Activated CD4-positive, alpha-beta T cell treated with anti-CD3 and anti-CD28 coated beads, Interleukin-10, Interleukin-2, amounts not matched to agents 100 ng/mL and 50 ng/mL, durations not matched to agents 16 hours and 8 hours (primary cell): Measurements from ENCODE around the gene SLC12A9.
"Not testable (repeated sequence)": the region's sequence is repeated elsewhere in the genome, so short reads cannot be mapped to it uniquely, and the experiment has no call there.

ENCODE experiments used
- DNase-seq: peaks from one replicate; pipeline ENCODE4 v3.0.0-alpha.2; 2020

SLC12A9 gene

DNA sequence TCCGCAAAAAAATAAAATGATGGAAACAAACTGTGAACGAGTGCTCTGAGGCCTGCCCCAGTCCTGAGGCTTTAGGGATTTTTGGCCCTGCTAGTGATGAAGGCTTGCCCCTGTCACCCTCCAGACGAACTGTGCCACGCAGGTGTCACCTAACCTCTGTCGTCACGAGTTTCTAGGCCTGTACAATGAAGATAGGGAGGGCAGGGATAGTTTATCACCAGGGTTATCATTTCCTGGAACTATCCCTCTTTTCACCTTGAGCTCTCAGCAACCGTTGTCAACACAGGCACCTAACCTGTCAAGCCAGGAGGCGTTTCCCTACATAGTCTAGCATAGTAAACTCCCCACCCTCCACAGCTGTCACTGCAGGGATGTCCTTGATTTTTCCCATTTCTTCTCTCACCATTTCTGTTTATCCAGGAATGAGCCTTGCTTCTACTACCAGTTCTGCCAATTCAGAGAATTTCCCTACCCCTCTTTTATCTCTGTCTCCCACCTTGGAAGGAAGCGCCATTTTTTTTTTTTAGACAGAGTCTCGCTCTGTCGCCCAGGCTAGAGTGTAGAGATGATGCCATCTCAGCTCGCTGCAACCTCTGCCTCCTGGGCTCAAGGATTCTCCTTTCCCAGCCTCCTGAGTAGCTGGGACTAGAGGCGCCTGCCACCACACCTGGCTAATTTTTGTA is 45.4 kb downstream of the SLC12A9 start:
- DNase-seq: no peak

DNA sequence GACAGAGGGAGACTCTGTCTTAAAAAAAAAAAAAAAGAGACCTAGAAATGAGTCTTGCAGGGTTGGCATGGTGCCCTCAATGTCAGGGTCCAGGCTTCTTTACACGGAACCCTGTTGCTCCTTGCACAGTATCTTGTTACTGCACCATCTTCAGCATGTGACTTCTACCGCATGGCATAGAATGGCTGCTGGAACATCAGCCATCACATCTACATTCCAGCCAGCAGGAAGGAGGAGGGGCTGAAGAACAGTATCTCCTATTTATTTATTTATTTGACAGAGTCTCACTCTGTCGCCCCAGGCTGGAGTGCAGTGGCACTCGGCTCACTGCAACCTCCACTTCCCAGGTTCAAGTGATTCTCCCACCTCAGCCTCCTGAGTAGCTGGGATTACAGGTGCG is 46.9 kb downstream of the SLC12A9 start:
- no peak for DNase-seq

GRCh38 chr7:100900978-100901377 is 48.5 kb downstream of the SLC12A9 start:
- DNase-seq: no peak

DNA sequence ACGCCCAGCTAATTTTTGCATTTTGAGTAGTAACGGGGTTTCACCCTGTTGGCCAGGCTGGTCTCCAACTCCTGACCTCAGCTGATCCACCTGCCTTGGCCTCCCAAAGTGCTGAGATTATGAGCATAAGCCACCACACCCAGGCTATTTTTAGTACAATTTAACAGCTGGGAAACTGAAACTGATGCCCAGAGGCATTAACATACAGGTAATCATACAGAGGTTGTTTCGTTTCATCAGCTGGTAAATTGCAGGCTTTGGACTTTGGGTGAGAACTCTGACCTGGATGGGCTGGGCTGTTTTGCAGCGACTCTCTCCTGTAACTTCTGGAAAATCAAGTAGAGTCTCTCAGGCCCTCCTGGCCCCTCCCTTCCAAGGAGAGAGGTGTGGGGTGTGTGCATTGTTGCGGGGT is 49.4 kb downstream of the SLC12A9 start:
- no peak for DNase-seq

DNA sequence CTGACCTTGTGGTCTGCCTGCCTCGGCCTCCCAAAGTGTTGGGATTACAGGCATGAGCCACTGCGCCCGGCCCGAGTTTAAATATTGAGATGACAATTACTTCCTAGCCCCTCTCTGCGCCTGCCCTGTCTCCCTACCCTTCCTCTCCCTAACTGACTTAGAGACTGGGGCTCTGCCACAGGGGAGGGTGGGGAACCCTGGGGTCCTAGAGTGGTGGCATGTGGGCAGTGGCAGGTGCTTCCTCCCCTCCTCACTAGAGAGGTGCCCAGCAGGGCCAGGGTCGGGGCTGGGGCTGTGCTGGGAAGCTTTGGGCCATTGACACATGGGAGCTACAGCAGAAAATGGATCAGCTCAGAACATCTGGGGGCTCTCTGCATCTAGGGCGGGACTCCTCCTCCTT is 50.1 kb downstream of the SLC12A9 start:
- no peak for DNase-seq

GRCh38 chr7:100908512-100908911 is 56.0 kb downstream of the SLC12A9 start:
- no peak for DNase-seq

- DNase-seq: not testable (repeated sequence)
These were observed 57.9 kb downstream of the SLC12A9 start for GRCh38 chr7:100910443-100910842.

DNA sequence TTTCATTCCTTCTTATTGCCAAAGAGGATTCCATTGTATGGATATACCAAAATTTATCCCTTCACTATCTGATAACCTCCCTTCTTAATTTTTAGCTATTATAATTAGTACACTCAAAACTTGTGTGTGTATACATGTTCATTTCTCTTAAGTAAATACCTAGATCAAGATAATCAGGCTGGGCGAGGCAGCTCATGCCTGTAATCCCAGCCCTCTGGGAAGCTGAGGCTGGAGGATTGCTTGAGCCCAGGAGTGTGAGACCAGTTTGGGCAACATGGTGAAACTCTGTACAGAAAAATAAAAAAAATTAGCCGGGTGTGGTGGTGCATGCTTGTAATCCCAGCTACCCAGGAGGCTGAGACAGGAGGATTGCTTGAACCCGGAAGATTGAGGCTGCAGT is 59.0 kb downstream of the SLC12A9 start:
- DNase-seq: no peak

GRCh38 chr7:100914208-100914878 is 61.8 kb downstream of the SLC12A9 start:
- DNase-seq: no peak

GRCh38 chr7:100914879-100915447 is 62.5 kb downstream of the SLC12A9 start:
- peak; percentile 24 for DNase-seq
